BJ (cell line): ENCODE results near the gene FAAP20. TPM values are rescaled to one million over a fixed set of nuclear protein-coding genes. Genes with fewer than 3 reads are reported as not detected.

Source experiments
- CTCF ChIA-PET: fragments of 350-600 bp; formaldehyde crosslinking; extraction: SDS; loops from one replicate; lab custom pipeline; 2021; ENCODE audit warnings: antibody characterized with exemption, inconsistent platforms; lab: Yijun Ruan, JAX
- POLR2A ChIA-PET: fragments of 300-600 bp; sonication (Branson Sonifier 250); formaldehyde crosslinking; extraction: SDS; loops from one replicate; lab custom pipeline; 2021; ENCODE audit warnings: antibody characterized with exemption; lab: Charles Lee
- DNase-seq: peaks from one replicate; pipeline ENCODE4 v3.0.0-alpha.2; 2011; ENCODE audit warnings: low read depth
- H3K27me3 ChIP-seq: 2 replicates; pipeline ENCODE4 v1.6.0; 2011; ENCODE audit warnings: low read length; ENCODE audit not compliant: control insufficient read depth, insufficient read depth
- H3K36me3 ChIP-seq: 2 replicates; pipeline ENCODE4 v1.5.1; 2011; ENCODE audit warnings: low read length; ENCODE audit not compliant: control insufficient read depth, insufficient read depth
- H3K4me3 ChIP-seq: 2 replicates; pipeline ENCODE4 v1.5.1; 2011; ENCODE audit warnings: low read depth, mild to moderate bottlenecking, control low read depth, low read length
- polyA plus RNA-seq: library from polyadenylated mRNA; depleted of rRNA; stranded (reverse); fragments of >200 nt; gene quantifications from 2 replicates; pipeline ENCODE4 v1.2.3, GENCODE V29; 2011
- TF ChIP-seq, protein P1 (sequence below): IDR thresholded peaks from 2 replicates; pipeline ENCODE4 v1.5.1; 2011; ENCODE audit warnings: low read depth, mild to moderate bottlenecking, control low read depth, inconsistent platforms, low read length, moderate library complexity; ENCODE audit not compliant: insufficient read depth

FAAP20 gene
- polyA plus RNA-seq, 1 experiment: 18.7 TPM

GRCh38 chr1:2194898-2195673, 514 bp upstream of the FAAP20 start:
- TF ChIP-seq, protein P1, sequence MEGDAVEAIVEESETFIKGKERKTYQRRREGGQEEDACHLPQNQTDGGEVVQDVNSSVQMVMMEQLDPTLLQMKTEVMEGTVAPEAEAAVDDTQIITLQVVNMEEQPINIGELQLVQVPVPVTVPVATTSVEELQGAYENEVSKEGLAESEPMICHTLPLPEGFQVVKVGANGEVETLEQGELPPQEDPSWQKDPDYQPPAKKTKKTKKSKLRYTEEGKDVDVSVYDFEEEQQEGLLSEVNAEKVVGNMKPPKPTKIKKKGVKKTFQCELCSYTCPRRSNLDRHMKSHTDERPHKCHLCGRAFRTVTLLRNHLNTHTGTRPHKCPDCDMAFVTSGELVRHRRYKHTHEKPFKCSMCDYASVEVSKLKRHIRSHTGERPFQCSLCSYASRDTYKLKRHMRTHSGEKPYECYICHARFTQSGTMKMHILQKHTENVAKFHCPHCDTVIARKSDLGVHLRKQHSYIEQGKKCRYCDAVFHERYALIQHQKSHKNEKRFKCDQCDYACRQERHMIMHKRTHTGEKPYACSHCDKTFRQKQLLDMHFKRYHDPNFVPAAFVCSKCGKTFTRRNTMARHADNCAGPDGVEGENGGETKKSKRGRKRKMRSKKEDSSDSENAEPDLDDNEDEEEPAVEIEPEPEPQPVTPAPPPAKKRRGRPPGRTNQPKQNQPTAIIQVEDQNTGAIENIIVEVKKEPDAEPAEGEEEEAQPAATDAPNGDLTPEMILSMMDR: peak; percentile 90
- peak; percentile 26 for DNase-seq
- peak overlapping the region; percentile 61 for H3K4me3 ChIP-seq
- POLR2A ChIA-PET: interaction anchor here (0.5 to 1.1 kb wide), 4 partner anchors 9 to 391 kb away, joined by 3 to 4 read pairs (median 4); partner anchors contain the start of genes MORN1 and RER1
- H3K36me3 ChIP-seq: peaks cover 1% of the 10 kb centered on the region; the same call in 1 of the 2 replicates
- CTCF ChIA-PET: interaction anchor here (0.6 to 13.2 kb wide), 40 partner anchors 9 to 362 kb away, joined by 3 to 328 read pairs (median 4); partner anchors contain the start of genes MORN1, PEX10, RER1 and TNFRSF14
- no peaks in the 10 kb centered on the region for H3K27me3 ChIP-seq

DNA sequence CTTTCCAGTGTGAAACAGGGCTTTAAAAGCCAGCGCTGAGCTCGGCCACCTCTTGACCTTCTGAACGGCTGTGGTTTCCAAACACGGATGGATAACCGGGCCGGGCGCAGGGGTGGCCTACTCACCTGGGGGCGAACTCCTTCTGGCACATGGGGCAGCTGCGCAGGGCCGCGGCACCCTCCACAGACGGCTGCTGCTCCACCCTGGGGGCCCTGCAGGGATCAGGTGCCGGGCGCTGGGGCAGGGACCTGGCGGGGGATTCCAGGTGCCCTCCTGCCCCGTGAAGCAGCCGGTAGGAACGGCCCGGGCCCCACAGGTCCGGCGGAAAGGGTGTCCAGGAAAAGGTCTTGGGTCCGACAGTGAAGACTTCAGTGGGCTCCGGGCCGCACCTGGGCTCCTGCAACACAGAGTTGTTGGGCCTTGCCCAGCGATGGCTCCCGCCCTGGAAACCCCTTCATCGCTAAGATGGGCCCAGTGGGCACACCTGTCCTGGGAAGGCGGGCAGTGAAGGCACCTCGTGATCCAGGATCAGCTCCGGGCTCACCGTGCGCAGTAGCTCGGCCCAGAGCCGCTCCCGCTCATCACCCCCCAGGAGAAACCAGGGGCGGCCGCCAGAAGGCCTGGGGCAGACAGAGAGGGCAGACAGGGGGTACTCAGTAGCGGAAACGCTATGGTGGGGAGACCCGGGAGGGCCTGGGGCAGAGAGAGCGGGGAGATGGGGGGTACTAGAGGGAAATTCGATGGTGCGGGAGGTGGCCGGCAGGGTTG, 874 bp downstream of the FAAP20 start:
- TF ChIP-seq, protein P1: no peak
- H3K36me3 ChIP-seq: peaks cover 1% of the 10 kb centered on the region; the same call in 1 of the 2 replicates
- DNase-seq: no peak
- peak overlapping the region; percentile 57 for H3K4me3 ChIP-seq
- ChIA-PET POLR2A (no interaction called here), CTCF (interaction anchor here (1.1 to 13.2 kb wide), 3 partner anchors 14 to 186 kb away, joined by 3 to 328 read pairs (median 25); no protein-coding TSS in a partner anchor)
- H3K27me3 ChIP-seq: no peaks in the 10 kb centered on the region

GRCh38 chr1:2192031-2192995, 2.3 kb downstream of the FAAP20 start:
- ChIA-PET CTCF (interaction anchor here (0.6 to 13.2 kb wide), 6 partner anchors 18 to 188 kb away, joined by 3 to 328 read pairs (median 8); no protein-coding TSS in a partner anchor), POLR2A (no interaction called here)
- peak; percentile 19 for DNase-seq
- Histone ChIP-seq H3K4me3 (no peak overlapping the region), H3K36me3 (peaks cover 1% of the 10 kb centered on the region; the same call in 1 of the 2 replicates), H3K27me3 (no peaks in the 10 kb centered on the region)
- TF ChIP-seq, protein P1: no peak

DNA sequence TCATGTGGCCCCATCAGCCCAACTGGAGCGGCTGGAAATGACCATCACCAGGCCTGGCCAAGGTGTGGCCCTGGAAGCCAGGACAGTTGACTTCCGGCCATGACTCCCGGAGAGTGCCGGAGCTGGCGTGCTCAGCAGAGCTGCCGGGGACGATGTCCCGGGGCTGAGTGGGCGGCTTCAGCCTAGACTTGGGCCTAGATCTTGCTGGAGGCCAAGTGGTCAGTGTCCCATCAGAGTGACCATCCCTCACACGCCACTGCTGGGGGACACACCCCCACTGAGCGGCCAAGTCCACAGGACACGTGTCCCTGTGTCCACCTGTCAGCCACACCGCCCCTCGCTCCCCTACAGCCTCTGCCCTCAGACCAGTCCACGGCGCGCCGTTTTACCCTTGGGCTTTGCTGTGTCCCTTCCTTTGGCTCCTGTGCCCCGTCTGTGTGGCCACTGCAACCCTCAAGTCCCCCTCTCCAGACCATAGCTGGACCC, 4.0 kb downstream of the FAAP20 start:
- Histone ChIP-seq H3K4me3 (peak overlapping the region; percentile 41), H3K36me3 (peaks cover 3% of the 10 kb centered on the region), H3K27me3 (no peaks in the 10 kb centered on the region)
- no peak for DNase-seq
- ChIA-PET POLR2A (no interaction called here), CTCF (interaction anchor here (0.8 to 13.2 kb wide), 5 partner anchors 16 to 357 kb away, joined by 3 to 328 read pairs (median 16); no protein-coding TSS in a partner anchor)
- TF ChIP-seq, protein P1: no peak
